ENCODE measurements around the gene SORBS1. TPM values are rescaled to one million over a fixed set of nuclear protein-coding genes. Genes with fewer than 3 reads are reported as not detected.

Gene SORBS1
- total and polyA plus RNA-seq, 2 of the 13 experiments (the other 11 are each of a cell fraction or from before 2014, with no cell fraction given): 16.8 to 39.8 TPM

GRCh38 chr10:95335933-95336699 is 225.1 kb downstream of the SORBS1 start (continued):
- TF ChIP-seq MEIS1 (CRISPR knock-in tag; IDR thresholded peaks at IDR 0.05; ENCODE audit: borderline replicate concordance) (no peak), RNF219 (CRISPR knock-in tag; IDR thresholded peaks at IDR 0.05) (no peak), ZNF138 (CRISPR knock-in tag; IDR thresholded peaks at IDR 0.05; ENCODE audit: low read depth) (no peak), ZNF207 (IDR thresholded peaks at IDR 0.05; ENCODE audit: borderline replicate concordance) (no peak), CREB3 (CRISPR knock-in tag; IDR thresholded peaks at IDR 0.05) (no peak), PRDM15 (CRISPR knock-in tag; IDR thresholded peaks at IDR 0.05) (no peak), JUNB (CRISPR knock-in tag; IDR thresholded peaks at IDR 0.05; ENCODE audit: borderline replicate concordance) (no peak), FLYWCH1 (CRISPR knock-in tag; IDR thresholded peaks at IDR 0.05) (no peak), ASH2L (IDR thresholded peaks at IDR 0.05; ENCODE audit: insufficient read length, low read depth, low read length) (peak; percentile 26), RNF2 (conservative IDR thresholded peaks at IDR 0.05; ENCODE audit: low read depth) (no peak), ZNF552 (CRISPR knock-in tag; IDR thresholded peaks at IDR 0.05; ENCODE audit: borderline replicate concordance) (no peak), POGK (CRISPR knock-in tag; conservative IDR thresholded peaks at IDR 0.05) (no peak), SNRNP70 (IDR thresholded peaks at IDR 0.05; ENCODE audit: low read depth, low read length) (no peak)
- TF ChIP-seq, protein P1, sequence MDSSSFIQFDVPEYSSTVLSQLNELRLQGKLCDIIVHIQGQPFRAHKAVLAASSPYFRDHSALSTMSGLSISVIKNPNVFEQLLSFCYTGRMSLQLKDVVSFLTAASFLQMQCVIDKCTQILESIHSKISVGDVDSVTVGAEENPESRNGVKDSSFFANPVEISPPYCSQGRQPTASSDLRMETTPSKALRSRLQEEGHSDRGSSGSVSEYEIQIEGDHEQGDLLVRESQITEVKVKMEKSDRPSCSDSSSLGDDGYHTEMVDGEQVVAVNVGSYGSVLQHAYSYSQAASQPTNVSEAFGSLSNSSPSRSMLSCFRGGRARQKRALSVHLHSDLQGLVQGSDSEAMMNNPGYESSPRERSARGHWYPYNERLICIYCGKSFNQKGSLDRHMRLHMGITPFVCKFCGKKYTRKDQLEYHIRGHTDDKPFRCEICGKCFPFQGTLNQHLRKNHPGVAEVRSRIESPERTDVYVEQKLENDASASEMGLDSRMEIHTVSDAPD (CRISPR knock-in tag; IDR thresholded peaks at IDR 0.05): peak; percentile 91
- TF ChIP-seq, protein P2, sequence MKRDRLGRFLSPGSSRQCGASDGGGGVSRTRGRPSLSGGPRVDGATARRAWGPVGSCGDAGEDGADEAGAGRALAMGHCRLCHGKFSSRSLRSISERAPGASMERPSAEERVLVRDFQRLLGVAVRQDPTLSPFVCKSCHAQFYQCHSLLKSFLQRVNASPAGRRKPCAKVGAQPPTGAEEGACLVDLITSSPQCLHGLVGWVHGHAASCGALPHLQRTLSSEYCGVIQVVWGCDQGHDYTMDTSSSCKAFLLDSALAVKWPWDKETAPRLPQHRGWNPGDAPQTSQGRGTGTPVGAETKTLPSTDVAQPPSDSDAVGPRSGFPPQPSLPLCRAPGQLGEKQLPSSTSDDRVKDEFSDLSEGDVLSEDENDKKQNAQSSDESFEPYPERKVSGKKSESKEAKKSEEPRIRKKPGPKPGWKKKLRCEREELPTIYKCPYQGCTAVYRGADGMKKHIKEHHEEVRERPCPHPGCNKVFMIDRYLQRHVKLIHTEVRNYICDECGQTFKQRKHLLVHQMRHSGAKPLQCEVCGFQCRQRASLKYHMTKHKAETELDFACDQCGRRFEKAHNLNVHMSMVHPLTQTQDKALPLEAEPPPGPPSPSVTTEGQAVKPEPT (CRISPR knock-in tag; IDR thresholded peaks at IDR 0.05; ENCODE audit: low read depth): no peak
